Activated CD4-positive, alpha-beta T cell treated with anti-CD3 and anti-CD28 coated beads, Interleukin-2, amount 50 U/mL, for 24 hours (primary cell): ENCODE data around the gene FAM13C.
"Not testable (repeated sequence)": the region's sequence is repeated elsewhere in the genome, so short reads cannot be mapped to it uniquely, and the experiment has no call there.

Experiments
- DNase-seq, 2 donors: peaks; one replicate each; pipeline ENCODE4 v3.0.0-alpha.2; 2020; ENCODE audit warnings: low read depth in 1 of 2, low spot score in 1 of 2

FAM13C gene

DNA sequence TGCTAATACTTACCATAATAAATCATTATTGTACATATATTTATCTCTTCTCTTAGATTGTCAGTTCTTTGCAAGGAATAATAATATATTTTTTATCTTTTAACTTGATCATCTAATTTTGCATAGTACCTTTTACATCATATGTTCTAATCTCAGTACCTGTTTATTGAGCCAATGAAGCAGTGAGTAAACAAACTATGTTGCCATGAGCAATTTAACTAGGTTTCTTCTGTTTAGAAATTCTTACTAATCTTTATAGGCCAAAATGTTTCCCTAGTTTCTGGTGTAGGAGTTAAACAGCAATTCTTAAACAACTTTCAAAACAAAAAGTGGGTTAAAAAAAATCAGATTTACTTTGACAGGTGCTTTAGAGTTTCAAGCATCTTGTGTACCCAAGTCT lies 124.6 kb downstream of the FAM13C start:
- DNase-seq: no peak

DNA sequence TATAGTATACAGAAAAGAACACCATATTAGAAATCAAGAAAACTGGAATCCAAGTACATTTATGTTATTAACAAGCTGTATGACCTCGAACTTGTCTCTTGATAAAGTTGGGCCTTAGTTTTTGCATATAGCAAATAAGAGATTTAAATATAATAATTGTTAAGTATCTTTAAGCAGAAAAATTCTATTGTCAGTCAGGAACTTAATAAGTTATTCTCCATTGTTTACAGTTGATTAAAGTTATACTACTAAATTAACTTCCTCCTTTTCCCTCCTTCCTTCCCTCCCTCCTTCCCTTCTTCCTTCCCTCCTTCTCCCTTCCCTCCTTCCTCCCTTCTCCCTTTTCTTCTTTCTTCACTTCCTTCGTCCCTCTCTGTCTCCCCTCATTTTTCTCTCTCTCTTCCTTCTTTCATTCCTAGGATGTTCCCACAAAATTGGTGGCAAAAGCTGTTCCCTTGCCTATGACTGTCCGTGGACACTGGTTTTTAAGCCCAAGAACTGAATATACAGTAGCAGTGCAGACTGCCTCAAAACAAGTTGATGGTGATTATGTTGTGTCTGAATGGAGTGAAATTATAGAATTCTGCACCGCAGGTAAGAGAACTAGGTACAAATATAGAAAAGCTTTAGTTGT lies 126.2 kb downstream of the FAM13C start:
- no peak for DNase-seq

DNA sequence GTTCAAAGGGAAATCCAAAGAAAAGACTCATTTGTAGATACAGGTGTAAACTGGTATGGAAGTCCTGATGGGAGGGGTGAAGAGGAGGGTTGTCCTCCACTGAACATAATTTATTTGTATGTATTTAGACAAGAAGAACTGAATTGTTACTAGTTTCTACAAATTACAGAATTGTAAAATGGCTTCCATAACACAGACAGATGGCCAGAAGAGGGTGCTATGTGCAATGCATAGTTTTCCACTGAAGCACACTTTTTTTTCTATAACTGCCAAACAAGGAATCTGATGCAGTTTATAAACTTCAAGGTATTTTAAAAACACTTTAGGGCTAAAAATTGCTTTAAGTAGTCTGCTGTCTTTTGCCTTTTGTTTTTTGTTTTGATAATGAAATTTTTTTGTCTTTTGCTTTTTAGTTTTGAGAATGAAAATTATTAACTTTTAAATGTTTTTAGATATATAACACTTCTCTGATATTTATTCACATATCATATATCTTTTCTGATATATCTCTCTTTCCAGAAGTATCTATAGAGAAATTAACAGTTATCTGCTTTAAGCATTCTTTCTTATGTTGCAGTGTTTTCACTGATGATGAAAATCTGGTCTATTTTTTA lies 127.4 kb downstream of the FAM13C start:
- no peak for DNase-seq

DNA sequence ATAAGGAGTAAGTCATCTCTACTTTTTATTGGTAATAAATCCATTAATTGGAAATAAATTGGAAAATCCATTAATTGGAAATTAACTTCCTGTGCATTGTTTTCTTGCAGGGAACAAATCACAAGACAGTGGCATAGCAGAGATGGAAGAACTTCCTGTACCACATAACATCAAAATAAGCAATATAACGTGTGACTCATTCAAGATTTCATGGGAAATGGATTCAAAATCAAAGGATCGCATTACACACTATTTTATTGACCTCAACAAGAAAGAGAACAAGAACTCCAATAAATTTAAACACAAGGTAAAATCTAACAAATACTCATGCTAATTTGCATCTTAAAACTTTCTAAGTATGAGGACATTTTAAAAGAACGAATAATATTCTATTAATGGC lies 128.2 kb downstream of the FAM13C start:
- no peak for DNase-seq

DNA sequence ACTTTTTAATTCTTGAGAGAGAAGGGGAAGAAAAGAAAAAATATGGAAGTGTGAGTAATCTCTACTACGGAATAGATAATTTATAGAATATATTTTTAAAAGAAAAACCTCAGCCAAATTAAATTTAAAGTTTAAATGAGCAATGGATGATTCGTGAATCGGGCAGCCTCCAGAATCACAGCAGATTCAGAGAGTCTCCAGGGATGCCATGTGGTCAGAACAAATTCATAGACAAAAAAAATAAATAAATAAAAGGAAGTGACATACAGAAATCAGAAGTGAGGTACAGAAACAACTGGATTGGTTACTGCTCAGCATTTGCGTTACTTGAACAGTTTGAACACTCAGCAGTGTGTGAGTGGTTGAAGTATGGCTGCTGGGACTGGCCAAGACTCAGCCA lies 132.9 kb downstream of the FAM13C start:
- no peak for DNase-seq

DNA sequence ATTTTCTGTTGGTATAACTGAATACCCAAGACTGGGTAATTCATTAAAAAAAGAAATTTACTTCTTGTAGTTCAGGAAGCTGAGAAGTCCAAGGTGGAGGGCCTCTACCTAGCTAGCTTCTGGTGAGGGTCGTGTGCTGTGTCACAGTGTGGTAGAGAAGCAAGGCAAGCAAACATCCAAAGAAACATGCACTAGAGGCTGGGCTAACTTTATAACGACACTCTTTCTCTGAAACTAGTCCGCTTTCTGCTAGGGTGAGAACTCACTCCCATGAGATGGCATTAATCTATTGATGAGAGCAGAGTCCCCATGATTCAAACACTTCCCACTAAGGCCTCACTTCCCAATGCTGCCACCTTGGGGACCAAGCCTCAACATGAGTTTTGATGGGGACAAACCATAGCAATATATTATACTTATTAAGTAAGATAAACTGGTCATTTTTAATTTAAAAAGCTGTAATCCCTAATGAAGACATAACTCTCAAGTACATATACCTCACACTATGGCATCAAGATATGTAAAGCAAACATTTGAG lies 135.1 kb downstream of the FAM13C start:
- DNase-seq: no peak

DNA sequence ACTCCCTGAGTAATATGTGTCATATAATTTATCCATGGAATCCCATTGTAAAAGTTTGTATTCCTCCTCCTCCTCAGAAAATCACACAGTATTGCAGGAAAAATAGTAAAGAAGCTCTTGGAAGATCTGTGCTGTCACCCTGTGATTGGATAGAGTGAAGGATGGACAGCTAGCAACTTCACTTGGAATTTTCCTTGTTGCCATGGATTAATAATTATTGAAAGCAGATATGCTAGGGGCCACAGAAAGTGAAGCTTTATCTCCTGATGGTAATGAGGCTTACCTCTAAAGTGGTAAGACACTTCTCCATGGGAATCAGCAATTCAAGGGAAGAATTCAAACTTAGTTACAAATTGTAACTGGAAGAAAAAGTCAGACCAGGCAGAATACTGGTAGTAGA lies 137.1 kb downstream of the FAM13C start:
- DNase-seq: no peak

DNA sequence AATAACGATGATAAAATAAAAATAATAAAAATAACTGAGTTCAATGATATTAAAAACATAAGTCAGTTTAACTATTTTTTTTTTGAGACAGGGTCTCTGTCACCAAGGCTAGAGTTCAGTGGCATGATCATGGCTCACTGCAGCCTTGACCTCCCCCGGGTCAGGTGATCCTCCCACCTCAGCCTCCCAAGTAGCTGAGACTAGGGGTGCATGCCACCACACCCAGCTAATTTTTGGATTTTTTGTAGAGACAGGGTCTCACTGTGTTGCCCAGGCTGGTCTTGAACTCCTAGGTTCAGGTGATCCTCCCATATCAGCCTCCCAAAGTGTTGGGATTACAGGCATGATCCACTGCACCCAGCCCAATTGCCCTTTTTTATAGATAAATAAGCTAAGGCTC lies 138.8 kb downstream of the FAM13C start:
- DNase-seq: not testable (repeated sequence)

DNA sequence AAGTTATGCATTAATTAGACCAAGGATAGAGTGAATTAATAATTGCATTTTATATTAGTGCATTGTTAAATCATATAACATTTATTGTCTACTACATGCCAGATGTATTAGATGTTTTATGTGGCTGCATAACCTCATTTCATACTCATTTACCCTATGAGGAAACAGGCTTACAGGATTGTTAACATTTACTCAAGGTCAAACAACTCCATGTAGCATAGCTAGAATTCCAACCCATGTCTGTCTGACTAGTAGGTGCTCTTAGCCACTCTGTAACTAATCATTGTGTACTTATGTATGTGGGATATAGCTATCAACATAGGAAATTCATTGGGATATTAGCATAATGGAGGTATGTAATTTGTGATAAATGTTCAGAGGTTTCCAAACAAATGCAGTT lies 139.6 kb downstream of the FAM13C start:
- DNase-seq: no peak

DNA sequence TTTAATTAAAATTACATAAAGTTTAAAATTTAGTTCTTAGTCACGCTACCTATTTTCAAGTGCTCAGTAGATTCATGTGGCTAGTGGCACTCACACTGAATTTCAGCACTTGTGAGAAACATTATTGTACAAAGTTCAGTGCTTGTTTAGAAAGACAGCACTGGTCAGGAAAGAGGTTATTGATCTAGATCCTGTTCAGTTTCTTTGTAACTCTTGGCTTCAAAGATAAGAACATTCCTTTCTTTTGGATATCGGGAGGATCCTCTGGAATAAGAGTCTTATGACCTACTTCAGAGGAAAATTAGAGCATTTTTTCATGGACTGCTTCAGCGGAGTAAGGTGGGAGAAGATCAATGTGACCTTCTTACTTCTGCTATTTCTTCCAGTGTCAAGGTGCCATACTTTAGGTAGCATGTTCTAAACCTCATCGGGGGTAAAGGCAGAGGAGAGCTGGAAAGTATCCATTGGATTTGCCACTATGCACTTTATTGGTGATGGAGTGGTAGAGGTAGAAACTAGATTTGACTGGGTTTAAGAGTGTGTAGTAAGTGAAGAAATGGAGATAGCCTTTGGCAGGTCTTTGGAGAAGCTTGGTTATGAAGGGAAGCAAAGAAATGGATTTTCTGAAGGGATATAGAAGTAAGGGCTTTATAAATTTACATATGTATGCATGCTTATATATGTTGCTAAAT lies 146.0 kb downstream of the FAM13C start:
- DNase-seq: no peak

DNA sequence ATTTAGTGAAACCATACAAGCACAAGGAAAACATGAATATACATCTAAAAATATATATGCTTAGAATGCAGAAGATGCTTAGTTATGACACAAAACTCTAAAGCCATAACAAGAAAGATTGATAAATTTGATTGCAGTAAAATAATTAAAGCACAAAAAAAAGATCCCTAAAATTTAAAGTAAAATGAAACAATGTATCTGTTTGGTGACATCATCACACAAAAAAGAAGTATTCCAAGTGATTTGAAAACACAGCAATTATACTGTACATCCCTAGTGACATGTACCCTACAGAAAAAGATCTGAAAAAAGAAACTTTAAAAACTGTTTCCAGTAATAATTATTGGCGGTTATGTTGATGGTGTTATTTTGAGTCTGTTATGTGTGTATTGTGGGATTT lies 148.2 kb downstream of the FAM13C start:
- no peak for DNase-seq

DNA sequence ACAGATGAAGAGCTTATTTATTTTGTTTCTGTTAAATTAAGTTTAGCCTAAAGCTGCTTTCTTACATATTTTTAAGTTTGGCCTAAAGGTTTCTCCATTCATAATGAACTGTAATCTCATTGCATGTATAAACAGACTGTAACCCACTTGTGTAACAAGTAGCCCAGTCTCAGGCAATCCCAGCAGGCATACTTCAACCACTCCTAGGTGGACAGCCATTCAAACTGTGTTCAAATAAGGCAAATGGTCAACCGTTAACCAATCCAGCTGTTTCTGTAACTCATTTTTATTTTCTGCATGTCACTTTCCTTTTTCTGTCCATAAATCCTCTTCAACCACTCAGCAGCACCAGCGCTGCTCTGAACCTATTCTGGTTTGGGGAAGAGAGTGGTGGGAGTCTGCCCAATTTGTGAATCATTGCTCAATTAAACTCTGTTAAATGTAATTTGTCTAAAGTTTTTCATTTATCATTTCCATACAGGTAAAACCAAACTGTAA lies 150.0 kb downstream of the FAM13C start:
- no peak for DNase-seq

DNA sequence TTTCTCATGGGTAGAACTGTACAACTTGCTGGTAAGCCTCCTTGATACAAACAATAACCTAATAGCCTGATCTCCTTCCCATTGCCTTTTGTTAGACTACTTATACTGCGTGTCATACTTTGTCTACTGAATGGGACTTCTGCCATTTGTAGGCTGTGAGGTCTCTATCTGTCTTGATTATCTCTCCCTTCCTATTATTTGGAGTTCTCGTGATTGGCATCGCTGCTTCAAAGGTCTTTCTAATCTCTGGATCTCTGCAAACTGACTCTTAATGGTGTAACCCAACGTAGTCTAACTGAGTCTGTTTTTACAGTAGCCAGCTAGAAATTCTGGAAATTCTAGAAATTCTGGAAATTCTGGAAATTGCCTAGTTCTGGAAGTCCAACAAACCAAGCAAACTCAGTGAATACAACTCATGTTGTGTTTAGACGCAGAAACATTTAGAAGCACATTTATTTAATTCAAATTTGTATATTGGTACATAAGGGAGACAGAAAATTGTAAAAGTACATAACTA lies 156.1 kb downstream of the FAM13C start:
- DNase-seq: no peak
